ENCODE results near the gene CCN5.

- TF ChIP-seq, protein P1, sequence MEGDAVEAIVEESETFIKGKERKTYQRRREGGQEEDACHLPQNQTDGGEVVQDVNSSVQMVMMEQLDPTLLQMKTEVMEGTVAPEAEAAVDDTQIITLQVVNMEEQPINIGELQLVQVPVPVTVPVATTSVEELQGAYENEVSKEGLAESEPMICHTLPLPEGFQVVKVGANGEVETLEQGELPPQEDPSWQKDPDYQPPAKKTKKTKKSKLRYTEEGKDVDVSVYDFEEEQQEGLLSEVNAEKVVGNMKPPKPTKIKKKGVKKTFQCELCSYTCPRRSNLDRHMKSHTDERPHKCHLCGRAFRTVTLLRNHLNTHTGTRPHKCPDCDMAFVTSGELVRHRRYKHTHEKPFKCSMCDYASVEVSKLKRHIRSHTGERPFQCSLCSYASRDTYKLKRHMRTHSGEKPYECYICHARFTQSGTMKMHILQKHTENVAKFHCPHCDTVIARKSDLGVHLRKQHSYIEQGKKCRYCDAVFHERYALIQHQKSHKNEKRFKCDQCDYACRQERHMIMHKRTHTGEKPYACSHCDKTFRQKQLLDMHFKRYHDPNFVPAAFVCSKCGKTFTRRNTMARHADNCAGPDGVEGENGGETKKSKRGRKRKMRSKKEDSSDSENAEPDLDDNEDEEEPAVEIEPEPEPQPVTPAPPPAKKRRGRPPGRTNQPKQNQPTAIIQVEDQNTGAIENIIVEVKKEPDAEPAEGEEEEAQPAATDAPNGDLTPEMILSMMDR (IDR thresholded peaks at IDR 0.05) = no peak
- TF ChIP-seq POLR2A (IDR thresholded peaks at IDR 0.05) = no peak
These were observed 7.8 kb downstream of the CCN5 start for GRCh38 chr20:44722990-44723389.
